Activated B cell treated with CpG ODN at 0.5 μM for 24 hours (primary cell): Measurements from ENCODE around the gene ASNSD1. TPM values are rescaled to one million over a fixed set of nuclear protein-coding genes. Genes with fewer than 3 reads are reported as not detected.
"Not testable (repeated sequence)": the region's sequence is repeated elsewhere in the genome, so short reads cannot be mapped to it uniquely, and the experiment has no call there.

Source experiments
- ATAC-seq: fragments of 200-7000 bp; cut with Tn5 transposase; one replicate; pipeline ENCODE4 v1.10.0; 2021; ENCODE audit warnings: low read depth, mild to moderate bottlenecking, moderate library complexity
- CTCF ChIA-PET: fragments of 350-600 bp; sonication (Branson Sonifier 250); formaldehyde crosslinking; loops from one replicate; lab custom pipeline; 2021; ENCODE audit warnings: antibody characterized with exemption; lab: Charles Lee
- POLR2A ChIA-PET: fragments of 350-600 bp; sonication (Branson Sonifier 250); formaldehyde crosslinking; loops from one replicate; lab custom pipeline; 2021; ENCODE audit warnings: antibody characterized with exemption; lab: Charles Lee
- DNase-seq: peaks from one replicate; pipeline ENCODE4 v3.0.0; 2022
- H3K27ac Mint-ChIP-seq: one replicate; pipeline ENCODE4 v1.8.0; 2020; ENCODE audit warnings: mixed read lengths
- H3K27me3 Mint-ChIP-seq: one replicate; pipeline ENCODE4 v1.8.0; 2021; ENCODE audit warnings: mixed read lengths
- H3K36me3 Mint-ChIP-seq: one replicate; pipeline ENCODE4 v1.8.0; 2021; ENCODE audit warnings: low read depth, mixed read lengths
- H3K4me1 Mint-ChIP-seq: one replicate; pipeline ENCODE4 v1.8.0; 2021; ENCODE audit warnings: mixed read lengths
- H3K4me3 Mint-ChIP-seq: one replicate; pipeline ENCODE4 v1.8.0; 2020; ENCODE audit warnings: mild to moderate bottlenecking, mixed read lengths
- H3K9me3 Mint-ChIP-seq: one replicate; pipeline ENCODE4 v1.8.0; 2020; ENCODE audit warnings: mixed read lengths
- CTCF ChIP-seq: fragments of 200-600 bp; IDR thresholded peaks from one replicate; pipeline ENCODE4 v1.8.0; 2022; ENCODE audit warnings: antibody characterized with exemption, mild to moderate bottlenecking
- intact Hi-C: fragments of 100-400 bp; cut with micrococcal nuclease; formaldehyde crosslinking; loops from one replicate; pipeline ENCODE4 v1.15.1; 2024
- total RNA-seq: library from RNA; stranded (reverse); gene quantifications from 2 replicates; pipeline ENCODE4 v1.2.3, GENCODE V29; 2022

The ASNSD1 gene
- total RNA-seq, 1 donor from 2014 or later, result 27.5 TPM

- peaks cover 5% of the 10 kb centered on the region for H3K36me3 Mint-ChIP-seq
- no peak for DNase-seq
- CTCF ChIA-PET, result interaction anchor here (0.8 to 2.2 kb wide), 9 partner anchors 11 to 39 kb away, joined by 3 to 17 read pairs (median 7); partner anchors contain the start of genes ANKAR and ASNSD1
- no peak for TF ChIP-seq CTCF
- peaks cover 2% of the 10 kb centered on the region for H3K4me1 Mint-ChIP-seq
- no peaks in the 10 kb centered on the region for H3K27me3 Mint-ChIP-seq
- peak; percentile 58 for ATAC-seq
- H3K9me3 Mint-ChIP-seq, result no peaks in the 10 kb centered on the region
- POLR2A ChIA-PET, result interaction anchor here (1.0 kb wide), 2 partner anchors 25 to 37 kb away, joined by 3 to 4 read pairs; partner anchors contain the start of gene ASNSD1
- intact Hi-C loops, result loop anchor here (1.0 to 2.0 kb wide), 4 partner anchors 24 to 604 kb away; partner anchors contain the start of genes ANKAR, ASNSD1 and OSGEPL1
- H3K27ac Mint-ChIP-seq, result no peak overlapping the region
- H3K4me3 Mint-ChIP-seq, result no peak overlapping the region
Observed at GRCh38 chr2:189698020-189698887, 37.0 kb downstream of the ASNSD1 start.

- no peak for ATAC-seq
- Mint-ChIP-seq H3K4me3 (no peak overlapping the region), H3K9me3 (no peaks in the 10 kb centered on the region), H3K27me3 (no peaks in the 10 kb centered on the region), H3K4me1 (peaks cover 2% of the 10 kb centered on the region), H3K36me3 (peaks cover 6% of the 10 kb centered on the region), H3K27ac (no peak overlapping the region)
- CTCF ChIA-PET, result interaction anchor here (0.9 to 1.2 kb wide), 2 partner anchors 40 to 41 kb away, joined by 3 to 6 read pairs; no protein-coding TSS in a partner anchor
- TF ChIP-seq CTCF, result no peak
- intact Hi-C loops, result no loop called here
- no peak for DNase-seq
- POLR2A ChIA-PET, result no interaction called here
Observed at GRCh38 chr2:189700681-189701080, 39.4 kb downstream of the ASNSD1 start.

GRCh38 chr2:189702071-189702470 lies 40.8 kb downstream of the ASNSD1 start:
- Mint-ChIP-seq H3K36me3 (peaks cover 8% of the 10 kb centered on the region), H3K9me3 (no peaks in the 10 kb centered on the region), H3K4me1 (peaks cover 2% of the 10 kb centered on the region), H3K27ac (no peak overlapping the region), H3K27me3 (no peaks in the 10 kb centered on the region), H3K4me3 (no peak overlapping the region)
- ChIA-PET POLR2A (no interaction called here), CTCF (interaction anchor here (1.7 kb wide), 1 partner anchor 41 kb away, joined by 9 read pairs; the partner anchor contains the start of gene ASNSD1)
- ATAC-seq (no peak), DNase-seq (no peak)
- intact Hi-C loops, result no loop called here
- TF ChIP-seq CTCF, result no peak

- Mint-ChIP-seq H3K9me3 (peaks cover 2% of the 10 kb centered on the region), H3K36me3 (peaks cover 14% of the 10 kb centered on the region), H3K4me1 (no peaks in the 10 kb centered on the region), H3K4me3 (no peak overlapping the region), H3K27me3 (no peaks in the 10 kb centered on the region), H3K27ac (no peak overlapping the region)
- ChIA-PET CTCF (interaction anchor here (1.4 kb wide), 1 partner anchor 11 kb away, joined by 4 read pairs; no protein-coding TSS in a partner anchor), POLR2A (no interaction called here)
- DNase-seq (no peak), ATAC-seq (no peak)
- TF ChIP-seq CTCF, result no peak
- intact Hi-C loops, result no loop called here
Observed at GRCh38 chr2:189709501-189710221, 48.4 kb downstream of the ASNSD1 start.

- POLR2A ChIA-PET, H3K4me3 Mint-ChIP-seq, CTCF ChIA-PET, H3K9me3 Mint-ChIP-seq, H3K27ac Mint-ChIP-seq, H3K4me1 Mint-ChIP-seq, H3K27me3 Mint-ChIP-seq, DNase-seq, intact Hi-C loops, ATAC-seq: not testable (repeated sequence)
- peaks cover 10% of the 10 kb centered on the region for H3K36me3 Mint-ChIP-seq
Observed at GRCh38 chr2:189717593-189717992, 56.3 kb downstream of the ASNSD1 start.
